Measurements from ENCODE around the gene RAC2. TPM values are rescaled to one million over a fixed set of nuclear protein-coding genes. Genes with fewer than 3 reads are reported as not detected.

RAC2 gene
- total RNA-seq, 1 experiment from 2014 or later, result 90.5 TPM

- Histone ChIP-seq H3K9me2 (ENCODE audit: insufficient read depth) (no peaks in the 10 kb centered on the region), H3K79me2 (ENCODE audit: low read depth) (no peaks in the 10 kb centered on the region), H3K36me3 (ENCODE audit: low read depth) (no peaks in the 10 kb centered on the region), H3K9me3 (ENCODE audit: insufficient read depth, low read depth) (no peaks in the 10 kb centered on the region), H3F3A (ENCODE audit: insufficient read depth, low read depth) (peaks cover 46% of the 10 kb centered on the region), H3K4me1 (replicated peaks; ENCODE audit: insufficient read depth) (peaks cover 33% of the 10 kb centered on the region), H3K27me3 (ENCODE audit: insufficient read depth, low read depth) (no peaks in the 10 kb centered on the region), H3K27ac (peak overlapping the region; percentile 83), H4K20me1 (ENCODE audit: insufficient read depth) (no peaks in the 10 kb centered on the region), H2AFZ (no peak overlapping the region), H3K4me2 (peak overlapping the region; percentile 64), H3K4me3 (no peak overlapping the region)
- ChIA-PET POLR2A (ENCODE audit: unreplicated experiment) (interaction anchor here (0.6 kb wide), 1 partner anchor 29 kb away, joined by 5 read pairs; no protein-coding TSS in a partner anchor), CTCF (interaction anchor here (1.2 kb wide), 1 partner anchor 32 kb away, joined by 3 read pairs; no protein-coding TSS in a partner anchor)
- intact Hi-C loops (cut with micrococcal nuclease; ENCODE audit: unreplicated experiment), result no loop called here
- no TSS peak for BruUV-seq (replicated peaks)
- DNase-seq, result peak; percentile 58 to 72
- TF ChIP-seq, protein P1, sequence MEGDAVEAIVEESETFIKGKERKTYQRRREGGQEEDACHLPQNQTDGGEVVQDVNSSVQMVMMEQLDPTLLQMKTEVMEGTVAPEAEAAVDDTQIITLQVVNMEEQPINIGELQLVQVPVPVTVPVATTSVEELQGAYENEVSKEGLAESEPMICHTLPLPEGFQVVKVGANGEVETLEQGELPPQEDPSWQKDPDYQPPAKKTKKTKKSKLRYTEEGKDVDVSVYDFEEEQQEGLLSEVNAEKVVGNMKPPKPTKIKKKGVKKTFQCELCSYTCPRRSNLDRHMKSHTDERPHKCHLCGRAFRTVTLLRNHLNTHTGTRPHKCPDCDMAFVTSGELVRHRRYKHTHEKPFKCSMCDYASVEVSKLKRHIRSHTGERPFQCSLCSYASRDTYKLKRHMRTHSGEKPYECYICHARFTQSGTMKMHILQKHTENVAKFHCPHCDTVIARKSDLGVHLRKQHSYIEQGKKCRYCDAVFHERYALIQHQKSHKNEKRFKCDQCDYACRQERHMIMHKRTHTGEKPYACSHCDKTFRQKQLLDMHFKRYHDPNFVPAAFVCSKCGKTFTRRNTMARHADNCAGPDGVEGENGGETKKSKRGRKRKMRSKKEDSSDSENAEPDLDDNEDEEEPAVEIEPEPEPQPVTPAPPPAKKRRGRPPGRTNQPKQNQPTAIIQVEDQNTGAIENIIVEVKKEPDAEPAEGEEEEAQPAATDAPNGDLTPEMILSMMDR (conservative IDR thresholded peaks at IDR 0.05), result no peak
- no peak for TF ChIP-seq EZH2 (IDR thresholded peaks at IDR 0.05; ENCODE audit: low read depth)
Measured at GRCh38 chr22:37228106-37229011, 15.7 kb downstream of the RAC2 start.

DNA sequence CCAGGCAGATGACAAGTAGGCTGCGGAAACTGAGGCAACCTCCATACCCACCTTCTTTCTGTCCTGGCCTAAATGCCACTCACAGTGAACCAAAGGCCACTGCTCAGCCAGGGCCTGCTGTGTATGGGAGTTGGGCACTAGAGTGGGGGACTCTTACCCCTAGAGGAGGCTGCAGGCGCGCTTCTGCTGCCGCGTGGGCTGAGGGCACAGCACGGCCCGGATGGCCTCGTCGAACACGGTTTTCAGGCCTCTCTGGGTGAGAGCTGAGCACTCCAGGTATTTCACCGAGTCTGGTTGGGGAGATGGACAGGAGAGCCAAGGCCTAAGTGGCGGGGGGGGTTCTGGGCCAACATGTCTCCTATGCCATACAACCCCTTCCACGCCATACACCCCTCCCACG lies 17.6 kb downstream of the RAC2 start:
- Histone ChIP-seq H3K27me3 (ENCODE audit: insufficient read depth, low read depth) (no peaks in the 10 kb centered on the region), H3F3A (ENCODE audit: insufficient read depth, low read depth) (peaks cover 46% of the 10 kb centered on the region), H3K36me3 (ENCODE audit: low read depth) (no peaks in the 10 kb centered on the region), H3K4me1 (replicated peaks; ENCODE audit: insufficient read depth) (peaks cover 33% of the 10 kb centered on the region), H2AFZ (no peak overlapping the region), H3K27ac (no peak overlapping the region), H3K4me2 (no peak overlapping the region), H3K4me3 (no peak overlapping the region), H4K20me1 (ENCODE audit: insufficient read depth) (no peaks in the 10 kb centered on the region), H3K9me2 (ENCODE audit: insufficient read depth) (no peaks in the 10 kb centered on the region), H3K9me3 (ENCODE audit: insufficient read depth, low read depth) (no peaks in the 10 kb centered on the region; the same call in 1 of the 2 replicates), H3K79me2 (ENCODE audit: low read depth) (no peaks in the 10 kb centered on the region)
- CTCF ChIA-PET, result no interaction called here
- intact Hi-C loops (cut with micrococcal nuclease; ENCODE audit: unreplicated experiment), result no loop called here
- DNase-seq, result no peak
- TF ChIP-seq, protein P1 (conservative IDR thresholded peaks at IDR 0.05), result no peak
- no peak for TF ChIP-seq EZH2 (IDR thresholded peaks at IDR 0.05; ENCODE audit: low read depth)
- no TSS peak for BruUV-seq (replicated peaks)
- POLR2A ChIA-PET (ENCODE audit: unreplicated experiment), result interaction anchor here (0.5 kb wide), 1 partner anchor 18 kb away, joined by 4 read pairs; no protein-coding TSS in a partner anchor

DNA sequence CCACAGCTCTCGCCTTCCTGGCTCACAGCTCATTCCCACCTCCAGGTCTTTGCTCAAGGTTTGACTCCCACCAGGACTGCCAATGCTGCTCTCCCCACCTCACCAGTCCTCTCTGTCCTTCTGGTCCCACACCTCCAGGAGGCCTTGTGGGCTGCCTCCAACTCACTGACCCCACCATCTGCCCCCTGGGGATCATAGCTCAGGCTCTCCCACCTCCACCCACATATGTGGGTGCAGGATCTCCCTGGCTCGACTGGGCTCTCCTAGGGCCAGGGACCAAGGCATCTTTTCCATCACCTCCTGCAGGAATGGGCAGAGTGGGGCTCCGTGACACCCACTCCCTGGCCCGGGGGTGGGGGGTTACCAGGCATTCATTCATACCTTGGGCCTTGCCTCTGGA lies 18.0 kb downstream of the RAC2 start:
- Histone ChIP-seq H3K79me2 (ENCODE audit: low read depth) (no peaks in the 10 kb centered on the region), H3K9me2 (ENCODE audit: insufficient read depth) (no peaks in the 10 kb centered on the region), H3K27me3 (ENCODE audit: insufficient read depth, low read depth) (no peaks in the 10 kb centered on the region), H3K4me2 (no peak overlapping the region), H3K27ac (no peak overlapping the region), H3K4me3 (no peak overlapping the region), H3F3A (ENCODE audit: insufficient read depth, low read depth) (peaks cover 43% of the 10 kb centered on the region), H3K4me1 (replicated peaks; ENCODE audit: insufficient read depth) (peaks cover 33% of the 10 kb centered on the region), H3K9me3 (ENCODE audit: insufficient read depth, low read depth) (no peaks in the 10 kb centered on the region; the same call in 1 of the 2 replicates), H2AFZ (no peak overlapping the region), H4K20me1 (ENCODE audit: insufficient read depth) (no peaks in the 10 kb centered on the region), H3K36me3 (ENCODE audit: low read depth) (no peaks in the 10 kb centered on the region)
- TF ChIP-seq EZH2 (IDR thresholded peaks at IDR 0.05; ENCODE audit: low read depth), result no peak
- TF ChIP-seq, protein P1 (conservative IDR thresholded peaks at IDR 0.05), result no peak
- POLR2A ChIA-PET (ENCODE audit: unreplicated experiment), result interaction anchor here (0.5 to 0.6 kb wide), 2 partner anchors 18 to 812 kb away, joined by 3 to 4 read pairs; no protein-coding TSS in a partner anchor
- no TSS peak for BruUV-seq (replicated peaks)
- DNase-seq, result no peak
- CTCF ChIA-PET, result interaction anchor here (1.5 kb wide), 1 partner anchor 282 kb away, joined by 3 read pairs; no protein-coding TSS in a partner anchor
- intact Hi-C loops (cut with micrococcal nuclease; ENCODE audit: unreplicated experiment), result no loop called here
